Stomach (tissue), 9 donors: ENCODE data around the gene LCN2. TPM values are rescaled to one million over a fixed set of nuclear protein-coding genes. Genes with fewer than 3 reads are reported as not detected.
"Not testable (repeated sequence)": the region's sequence is repeated elsewhere in the genome, so short reads cannot be mapped to it uniquely, and the experiment has no call there.

Experiments
- DNase-seq, 2 donors: peaks; one replicate each; pipeline versions ENCODE4 v3.0.0 to v3.0.0-alpha.2; 2013 to 2019
- H3K27ac ChIP-seq, 5 donors: fragments of 200-600 bp in 4 of 5; sonication (generic) in 4 of 5; one replicate each; pipeline ENCODE4 v1.5.1; 2013 to 2019; ENCODE audit warnings: mild to moderate bottlenecking in 1 of 5, moderate library complexity in 1 of 5
- H3K27me3 ChIP-seq, 3 donors: fragments of 200-600 bp; sonication (generic); one replicate each; pipeline ENCODE4 v1.5.1; 2017 to 2019; ENCODE audit warnings: mixed run types in 1 of 3
- H3K36me3 ChIP-seq, 4 donors: fragments of 200-600 bp; sonication (generic); 1 replicate in 3 of 4; 2 replicates in 1 of 4; pipeline ENCODE4 v1.5.1; 2016 to 2019
- H3K4me1 ChIP-seq, 4 donors: fragments of 200-600 bp; sonication (generic); one replicate each; pipeline ENCODE4 v1.5.1; 2016 to 2019
- H3K4me3 ChIP-seq, 4 donors: fragments of 200-600 bp; sonication (generic) in 3 of 4; one replicate each; pipeline ENCODE4 v1.5.1; 2016 to 2019; ENCODE audit warnings: mild to moderate bottlenecking in 1 of 4
- H3K9me3 ChIP-seq, 4 donors: fragments of 200-600 bp; sonication (generic); one replicate each; pipeline ENCODE4 v1.5.1; 2016 to 2019
- CTCF ChIP-seq, 7 experiments: fragments of 450-650 bp in 4 of 7; fragments of 200-600 bp in 3 of 7; sonication (generic) in 3 of 7; IDR thresholded peaks; one replicate each; pipeline ENCODE4 v1.5.1; 2016 to 2019; ENCODE audit warnings: antibody characterized with exemption in 7 of 7, control low read depth in 2 of 7, mild to moderate bottlenecking in 1 of 7
- EP300 ChIP-seq: sonication (generic); formaldehyde crosslinking; IDR thresholded peaks from one replicate; pipeline ENCODE4 v1.6.1; 2017; ENCODE audit warnings: antibody characterized with exemption
- POLR2A ChIP-seq, 4 donors: fragments of 450-650 bp; IDR thresholded peaks; one replicate each; pipeline ENCODE4 v1.6.1; 2016; ENCODE audit warnings: antibody characterized with exemption in 4 of 4, control low read depth in 2 of 4, mild to moderate bottlenecking in 1 of 4, moderate library complexity in 1 of 4
- POLR2AphosphoS5 ChIP-seq, 3 donors: sonication (generic); formaldehyde crosslinking; IDR thresholded peaks; one replicate each; pipeline ENCODE4 v1.6.1; 2016; ENCODE audit warnings: antibody characterized with exemption in 3 of 3
- WGBS, 5 donors: extraction: QIAGEN DNeasy Blood & Tissue Kit in 3 of 5; methylation state at CpG; one replicate each; pipeline versions ENCODE4 v1.1.5 to v1.1.7; 2013 to 2018; 5-methylcytosine and 5-hydroxymethylcytosine counted together
- intact Hi-C: fragments of 100-400 bp; cut with DNase I; formaldehyde crosslinking; loops from one replicate; pipeline ENCODE4 v1.15.1; 2023; ENCODE audit warnings: low total_unique reads
- polyA plus RNA-seq, 3 donors: library from polyadenylated mRNA; stranded (reverse); fragments of 200-250 nt; gene quantifications; one replicate each; pipeline ENCODE4 v1.2.3, GENCODE V29; 2013
- total RNA-seq, 5 donors: library from RNA; depleted of rRNA; stranded (reverse); fragments of >200 nt; gene quantifications; one replicate each; pipeline versions ENCODE4 v1.1.0 to v1.2.3, GENCODE V29; 2014 to 2016
- donor health status: healthy with polysubstance abuse.
- donor health status: Bipolar disorder and iron deficiency.
- donor health status: healthy.

LCN2 gene
- total and polyA plus RNA-seq, 8 donors = 10.8 to 922 (median 383) TPM; not detected in 1

- 90 to 99% (median 95%) methylated on average over 7 to 8 of the region's 8 CpGs for WGBS, 5 donors
- no peaks in the 10 kb centered on the region for H3K9me3 ChIP-seq
- H3K4me1 ChIP-seq = peaks cover 0 to 9% (median 0%) of the 10 kb centered on the region in 4 donors
- TF ChIP-seq CTCF (IDR thresholded peaks at IDR 0.05) (no peak), EP300 (no peak), POLR2A (IDR thresholded peaks at IDR 0.05) (no peak), POLR2AphosphoS5 (IDR thresholded peaks at IDR 0.05) (no peak)
- intact Hi-C loops = no loop called here
- H3K36me3 ChIP-seq = peaks cover 59 to 89% (median 89%) of the 10 kb centered on the region in 4 donors
- no peaks in the 10 kb centered on the region for H3K27me3 ChIP-seq
- DNase-seq = no peak
- H3K4me3 ChIP-seq = no peak overlapping the region
- H3K27ac ChIP-seq = no peak overlapping the region
Observed at GRCh38 chr9:128180001-128180400, 30.7 kb downstream of the LCN2 start.

- WGBS, 5 donors = 96 to 100% (median 98%) methylated on average over 8 of the region's 8 CpGs
- Histone ChIP-seq H3K4me1 (peaks cover 0 to 9% (median 0%) of the 10 kb centered on the region in 4 donors), H3K36me3 (peaks cover 64 to 89% (median 89%) of the 10 kb centered on the region in 4 donors), H3K4me3 (no peak overlapping the region), H3K9me3 (no peaks in the 10 kb centered on the region), H3K27ac (no peak overlapping the region), H3K27me3 (no peaks in the 10 kb centered on the region)
- no peak for DNase-seq
- TF ChIP-seq CTCF (IDR thresholded peaks at IDR 0.05) (no peak), EP300 (no peak), POLR2AphosphoS5 (IDR thresholded peaks at IDR 0.05) (no peak), POLR2A (IDR thresholded peaks at IDR 0.05) (no peak)
- intact Hi-C loops = no loop called here
Observed at GRCh38 chr9:128180447-128180846, 31.2 kb downstream of the LCN2 start.

- H3K27ac ChIP-seq, intact Hi-C loops, H3K9me3 ChIP-seq, H3K4me3 ChIP-seq, H3K4me1 ChIP-seq, H3K27me3 ChIP-seq: not testable (repeated sequence)
- H3K36me3 ChIP-seq = peaks cover 59 to 89% (median 89%) of the 10 kb centered on the region in 4 donors
- DNase-seq = peak; percentile 53 to 57
- 50 to 60% (median 53%) methylated on average over 4 to 12 of the region's 12 CpGs for WGBS, 5 donors
- peak in 3 of 7 experiments; percentile 13 to 46 (median 38) for TF ChIP-seq CTCF (IDR thresholded peaks at IDR 0.05)
Observed at GRCh38 chr9:128181480-128181879, 32.2 kb downstream of the LCN2 start.

- no peak for DNase-seq
- Histone ChIP-seq H3K4me3 (no peak overlapping the region), H3K36me3 (peaks cover 48 to 86% (median 84%) of the 10 kb centered on the region in 4 donors), H3K27ac (no peak overlapping the region), H3K4me1 (no peaks in the 10 kb centered on the region), H3K27me3 (no peaks in the 10 kb centered on the region), H3K9me3 (no peaks in the 10 kb centered on the region)
- TF ChIP-seq CTCF (IDR thresholded peaks at IDR 0.05) = no peak
- TF ChIP-seq EP300 = no peak
- TF ChIP-seq POLR2AphosphoS5 (IDR thresholded peaks at IDR 0.05) = no peak
- TF ChIP-seq POLR2A (IDR thresholded peaks at IDR 0.05) = no peak
- 89 to 95% (median 92%) methylated on average over 11 to 12 of the region's 12 CpGs for WGBS, 5 donors
- intact Hi-C loops = no loop called here
Observed at GRCh38 chr9:128182893-128183588, 33.8 kb downstream of the LCN2 start.
